ENCODE results near the gene KCNC1. TPM values are rescaled to one million over a fixed set of nuclear protein-coding genes. Genes with fewer than 3 reads are reported as not detected.
A peak's percentile ranks its signal among the peaks of the same experiment; 100 is the strongest.

Gene KCNC1
- total and polyA plus RNA-seq, 2 donors (not counting 1 experiment from before 2014, with no cell fraction given) = under 0.01 TPM; not detected in 1

- H3K27ac ChIP-seq (ENCODE audit: insufficient read depth, low read length) = peak overlapping the region; percentile 67
- H3K9me3 ChIP-seq (ENCODE audit: control insufficient read depth, insufficient read depth, low read depth, low read length) = no peaks in the 10 kb centered on the region
- TF ChIP-seq EZH2 (IDR thresholded peaks at IDR 0.05; ENCODE audit: low read length, missing control alignments) (no peak), CTCF (conservative IDR thresholded peaks at IDR 0.05 in 1 of 2, IDR thresholded peaks at IDR 0.05 in 1 of 2; ENCODE audit: low read depth in 1 of 2, low read length in 2 of 2) (peak in 1 of 2 donors; percentile 5)
- peak overlapping the region; percentile 15 for H2AFZ ChIP-seq (ENCODE audit: low read length)
- H3K36me3 ChIP-seq (ENCODE audit: control insufficient read depth, insufficient read depth, low read length) = no peaks in the 10 kb centered on the region
- peak; percentile 90 for DNase-seq (ENCODE audit: low read depth in 2 of 2)
- no peaks in the 10 kb centered on the region for H4K20me1 ChIP-seq (ENCODE audit: control insufficient read depth, extremely low read depth, insufficient read depth, low read length)
- H3K4me2 ChIP-seq (ENCODE audit: extremely low read depth, insufficient read depth, low read length) = no peak overlapping the region
- H3K4me3 ChIP-seq (replicated peaks in 1 of 4; ENCODE audit: control extremely low read depth in 1 of 4, insufficient read depth in 1 of 4, low read depth in 3 of 4, low read length in 4 of 4) = no peak overlapping the region
- no peak overlapping the region for H3K9ac ChIP-seq (ENCODE audit: insufficient read depth, low read length)
- H3K27me3 ChIP-seq (ENCODE audit: control insufficient read depth, insufficient read depth, low read length) = no peaks in the 10 kb centered on the region
- no peaks in the 10 kb centered on the region for H3K79me2 ChIP-seq (ENCODE audit: control insufficient read depth, insufficient read depth, low read length)
- peaks cover 7% of the 10 kb centered on the region for H3K4me1 ChIP-seq (ENCODE audit: control insufficient read depth, extremely low read depth, insufficient read depth, low read length)
Measured at GRCh38 chr11:17786824-17787525, 52.4 kb downstream of the KCNC1 start.

- Histone ChIP-seq H3K36me3 (ENCODE audit: control insufficient read depth, insufficient read depth, low read length) (no peaks in the 10 kb centered on the region), H3K4me1 (ENCODE audit: control insufficient read depth, extremely low read depth, insufficient read depth, low read length) (peaks cover 7% of the 10 kb centered on the region), H4K20me1 (ENCODE audit: control insufficient read depth, extremely low read depth, insufficient read depth, low read length) (no peaks in the 10 kb centered on the region), H3K4me2 (ENCODE audit: extremely low read depth, insufficient read depth, low read length) (no peak overlapping the region), H2AFZ (ENCODE audit: low read length) (no peak overlapping the region), H3K9ac (ENCODE audit: insufficient read depth, low read length) (no peak overlapping the region), H3K27ac (ENCODE audit: insufficient read depth, low read length) (no peak overlapping the region), H3K9me3 (ENCODE audit: control insufficient read depth, insufficient read depth, low read depth, low read length) (no peaks in the 10 kb centered on the region), H3K4me3 (replicated peaks in 1 of 4; ENCODE audit: control extremely low read depth in 1 of 4, insufficient read depth in 1 of 4, low read depth in 3 of 4, low read length in 4 of 4) (no peak overlapping the region), H3K27me3 (ENCODE audit: control insufficient read depth, insufficient read depth, low read length) (no peaks in the 10 kb centered on the region), H3K79me2 (ENCODE audit: control insufficient read depth, insufficient read depth, low read length) (no peaks in the 10 kb centered on the region)
- no peak for TF ChIP-seq CTCF (conservative IDR thresholded peaks at IDR 0.05 in 1 of 2, IDR thresholded peaks at IDR 0.05 in 1 of 2; ENCODE audit: low read depth in 1 of 2, low read length in 2 of 2)
- no peak for TF ChIP-seq EZH2 (IDR thresholded peaks at IDR 0.05; ENCODE audit: low read length, missing control alignments)
- no peak for DNase-seq (ENCODE audit: low read depth in 2 of 2)
Measured at GRCh38 chr11:17788084-17788483, 53.5 kb downstream of the KCNC1 start.

GRCh38 chr11:17790453-17790852 is 55.9 kb downstream of the KCNC1 start:
- Histone ChIP-seq H3K4me1 (ENCODE audit: control insufficient read depth, extremely low read depth, insufficient read depth, low read length) (peaks cover 7% of the 10 kb centered on the region), H3K9ac (ENCODE audit: insufficient read depth, low read length) (no peak overlapping the region), H3K27me3 (ENCODE audit: control insufficient read depth, insufficient read depth, low read length) (no peaks in the 10 kb centered on the region), H3K79me2 (ENCODE audit: control insufficient read depth, insufficient read depth, low read length) (no peaks in the 10 kb centered on the region), H3K4me2 (ENCODE audit: extremely low read depth, insufficient read depth, low read length) (no peak overlapping the region), H2AFZ (ENCODE audit: low read length) (no peak overlapping the region), H3K36me3 (ENCODE audit: control insufficient read depth, insufficient read depth, low read length) (no peaks in the 10 kb centered on the region), H3K27ac (ENCODE audit: insufficient read depth, low read length) (no peak overlapping the region), H3K9me3 (ENCODE audit: control insufficient read depth, insufficient read depth, low read depth, low read length) (no peaks in the 10 kb centered on the region), H3K4me3 (replicated peaks in 1 of 4; ENCODE audit: control extremely low read depth in 1 of 4, insufficient read depth in 1 of 4, low read depth in 3 of 4, low read length in 4 of 4) (no peak overlapping the region), H4K20me1 (ENCODE audit: control insufficient read depth, extremely low read depth, insufficient read depth, low read length) (no peaks in the 10 kb centered on the region)
- TF ChIP-seq EZH2 (IDR thresholded peaks at IDR 0.05; ENCODE audit: low read length, missing control alignments) (no peak), CTCF (conservative IDR thresholded peaks at IDR 0.05 in 1 of 2, IDR thresholded peaks at IDR 0.05 in 1 of 2; ENCODE audit: low read depth in 1 of 2, low read length in 2 of 2) (no peak)
- DNase-seq (ENCODE audit: low read depth in 2 of 2) = peak; percentile 68 to 83
